Endothelial cell of umbilical vein (primary cell): ENCODE results near the gene SLC39A13. TPM values are rescaled to one million over a fixed set of nuclear protein-coding genes. Genes with fewer than 3 reads are reported as not detected.

ENCODE experiments used
- BruUV-seq: library from RNA; stranded (reverse); fragments of 400-500 nt; replicated peaks from 2 replicates; lab custom pipeline; 2021; lab: Mats Ljungman, UMichigan
- CTCF ChIA-PET: fragments of 300-600, 350-600 bp; sonication (Branson Sonifier 250); formaldehyde crosslinking; loops from one replicate; lab custom pipeline; 2021; ENCODE audit warnings: antibody characterized with exemption, inconsistent platforms; lab: Charles Lee
- POLR2A ChIA-PET: fragments of 300-600, 350-600 bp; sonication (Branson Sonifier 250); formaldehyde crosslinking; loops from one replicate; lab custom pipeline; 2021; ENCODE audit warnings: antibody characterized with exemption, inconsistent platforms; lab: Charles Lee
- DNase-seq: peaks from one replicate; pipeline ENCODE4 v3.0.0-alpha.2; 2011; ENCODE audit warnings: low read depth, low spot score
- FAIRE-seq: peaks from 2 replicates; lab custom pipeline; 2011; peaks lifted over from hg19 to GRCh38; lab: Jason Lieb, UNC
- H2AFZ ChIP-seq: 2 replicates; pipeline ENCODE4 v1.6.0; 2012; ENCODE audit warnings: low read depth, low read length, control low read depth, inconsistent platforms
- H3K27ac ChIP-seq: 2 replicates; pipeline ENCODE4 v1.5.1; 2011; ENCODE audit warnings: low read depth, mild to moderate bottlenecking, control low read depth, low read length, moderate library complexity; ENCODE audit not compliant: insufficient read depth
- H3K27me3 ChIP-seq, 2 experiments: 2 replicates each; pipeline versions ENCODE4 v1.6.0 to v1.6.1; 2011; ENCODE audit warnings: low read length in 2 of 2, mixed read lengths in 1 of 2; ENCODE audit not compliant: control insufficient read depth in 2 of 2, insufficient read depth in 2 of 2
- H3K36me3 ChIP-seq, 2 experiments: 2 replicates in 1 of 2; 3 replicates in 1 of 2; pipeline ENCODE4 v1.5.1; 2011; ENCODE audit warnings: low read length in 2 of 2, mild to moderate bottlenecking in 1 of 2, moderate library complexity in 1 of 2; ENCODE audit not compliant: control insufficient read depth in 2 of 2, insufficient read depth in 2 of 2; ENCODE audit errors: extremely low read depth in 1 of 2
- H3K4me1 ChIP-seq: 3 replicates; pipeline ENCODE4 v1.5.1; 2011; ENCODE audit warnings: mild to moderate bottlenecking, low read length; ENCODE audit not compliant: control insufficient read depth, insufficient read depth; ENCODE audit errors: extremely low read depth
- H3K4me2 ChIP-seq: 2 replicates; pipeline ENCODE4 v1.6.1; 2011; ENCODE audit warnings: low read length, control low read depth, mixed read lengths; ENCODE audit not compliant: insufficient read depth
- H3K4me3 ChIP-seq, 3 experiments: fragments of 200-600 bp in 1 of 3; sonication (generic), shearing (Covaris generic) in 1 of 3; replicated peaks in 1 of 3; 2 replicates each; pipeline ENCODE4 v1.5.1; 2011 to 2016; ENCODE audit warnings: control low read depth in 3 of 3, low read length in 3 of 3, mild to moderate bottlenecking in 2 of 3, inconsistent platforms in 1 of 3, low read depth in 1 of 3, moderate library complexity in 1 of 3; ENCODE audit not compliant: insufficient read depth in 1 of 3
- H3K79me2 ChIP-seq: 2 replicates; pipeline ENCODE4 v1.6.0; 2012; ENCODE audit warnings: low read length, inconsistent platforms; ENCODE audit not compliant: control insufficient read depth, insufficient read depth
- H3K9ac ChIP-seq: replicated peaks from 2 replicates; pipeline ENCODE3; 2011; ENCODE audit warnings: low read length, control low read depth; ENCODE audit not compliant: insufficient read depth; ENCODE audit errors: extremely low read depth
- H3K9me1 ChIP-seq: replicated peaks from 3 replicates; pipeline ENCODE4 v1.6.0; 2011; ENCODE audit warnings: mild to moderate bottlenecking, low read length; ENCODE audit not compliant: control insufficient read depth, insufficient read depth; ENCODE audit errors: extremely low read depth
- H3K9me3 ChIP-seq: replicated peaks from 2 replicates; pipeline ENCODE4 v1.5.1; 2012; ENCODE audit warnings: low read length, inconsistent platforms; ENCODE audit not compliant: control insufficient read depth, insufficient read depth
- H4K20me1 ChIP-seq: replicated peaks from 2 replicates; pipeline ENCODE3; 2011; ENCODE audit warnings: mild to moderate bottlenecking, low read length; ENCODE audit not compliant: control insufficient read depth, insufficient read depth; ENCODE audit errors: extremely low read depth
- CTCF ChIP-seq, 2 donors: IDR thresholded peaks; 1 replicate in 1 of 2; 2 replicates in 1 of 2; pipeline ENCODE4 v1.5.1; 2011; ENCODE audit warnings: low read length in 2 of 2, mild to moderate bottlenecking in 2 of 2, moderate library complexity in 2 of 2, control low read depth in 1 of 2, inconsistent platforms in 1 of 2, low read depth in 1 of 2; ENCODE audit not compliant: insufficient read depth in 1 of 2; ENCODE audit errors: extremely low read depth in 1 of 2
- EZH2 ChIP-seq: IDR thresholded peaks from 2 replicates; pipeline ENCODE4 v1.6.1; 2012; ENCODE audit warnings: borderline replicate concordance, low read depth, mild to moderate bottlenecking, moderate library complexity, low read length, inconsistent platforms; ENCODE audit not compliant: severe bottlenecking
- FOS ChIP-seq: IDR thresholded peaks from 2 replicates; pipeline ENCODE4 v1.6.1; 2011; ENCODE audit warnings: mild to moderate bottlenecking, low read length, moderate library complexity, borderline replicate concordance; ENCODE audit not compliant: insufficient read depth
- GATA2 ChIP-seq: IDR thresholded peaks from 2 replicates; pipeline ENCODE4 v1.7.0; 2011; ENCODE audit warnings: low read depth, mild to moderate bottlenecking, moderate library complexity, mixed read lengths, low read length; ENCODE audit not compliant: insufficient read length, insufficient read depth
- JUN ChIP-seq: IDR thresholded peaks from 2 replicates; pipeline ENCODE4 v1.6.1; 2011; ENCODE audit warnings: borderline replicate concordance, low read depth; ENCODE audit not compliant: insufficient read length, insufficient read depth
- MAX ChIP-seq: IDR thresholded peaks from 2 replicates; pipeline ENCODE4 v1.6.1; 2011; ENCODE audit not compliant: insufficient read depth, insufficient read length
- MYC ChIP-seq: IDR thresholded peaks from one replicate; pipeline ENCODE4 v1.6.1; 2011; ENCODE audit warnings: mild to moderate bottlenecking, low read depth, low read length
- POLR2A ChIP-seq: IDR thresholded peaks from 2 replicates; pipeline ENCODE4 v1.6.1; 2012; ENCODE audit warnings: low read depth, mild to moderate bottlenecking, control low read depth, low read length
- POLR2AphosphoS5 ChIP-seq: IDR thresholded peaks from 2 replicates; pipeline ENCODE4 v1.6.1; 2012; ENCODE audit warnings: low read depth, mild to moderate bottlenecking, control low read depth, low read length, moderate library complexity; ENCODE audit not compliant: insufficient read depth
- dilution Hi-C: fragments of 300-500 bp; cut with MboI; formaldehyde crosslinking; loops from one replicate; pipeline ENCODE4 v1.15.0; 2019; ENCODE audit warnings: low sequenced_read_pairs; ENCODE audit not compliant: extremely low pct_ligation_motif_present
- intact Hi-C: fragments of 100-400 bp; cut with micrococcal nuclease; formaldehyde crosslinking; loops from one replicate; pipeline ENCODE4 v1.10.0; 2022
- polyA plus RNA-seq, 4 experiments: library from polyadenylated mRNA; depleted of rRNA in 3 of 4; stranded (reverse) in 3 of 4; unstranded in 1 of 4; fragments of >200 nt; gene quantifications; 2 replicates each; pipeline versions ENCODE4 v1.2.1 to v1.2.3, GENCODE V29; 2011 to 2012; ENCODE audit warnings: missing spikeins in 1 of 4
- total RNA-seq: library from RNA; stranded (reverse); gene quantifications from 2 replicates; pipeline ENCODE4 v1.2.3, GENCODE V29; 2021

The SLC39A13 gene
- total and polyA plus RNA-seq, 2 donors (not counting 3 experiments of a cell fraction or from before 2014, with no cell fraction given) = 91.9 to 94.3 TPM

GRCh38 chr11:47372422-47372821 lies 36.0 kb upstream of the SLC39A13 start:
- no peaks in the 10 kb centered on the region for H3K36me3 ChIP-seq
- FAIRE-seq (no peak), DNase-seq (no peak)
- BruUV-seq = no TSS peak
- H3K4me1 ChIP-seq = peaks cover 9% of the 10 kb centered on the region
- no peak overlapping the region for H2AFZ ChIP-seq
- no peak overlapping the region for H3K4me3 ChIP-seq
- H3K27me3 ChIP-seq = peaks cover 2 to 4% of the 10 kb centered on the region in 2 experiments
- no peaks in the 10 kb centered on the region for H3K9me3 ChIP-seq
- no peak for TF ChIP-seq POLR2A
- no peak for TF ChIP-seq CTCF (IDR thresholded peaks at IDR 0.05; ENCODE audit: extremely low read depth in 1 of 2, insufficient read depth in 1 of 2, low read depth in 1 of 2, low read length in 2 of 2)
- no peak for TF ChIP-seq MAX
- no peak for TF ChIP-seq GATA2
- no peak for TF ChIP-seq EZH2
- no peak for TF ChIP-seq MYC
- TF ChIP-seq POLR2AphosphoS5 = no peak
- no peak for TF ChIP-seq FOS
- TF ChIP-seq JUN = no peak
- no peaks in the 10 kb centered on the region for H3K79me2 ChIP-seq
- CTCF ChIA-PET = interaction anchor here (1.2 to 4.7 kb wide), 5 partner anchors 17 to 76 kb away, joined by 3 to 148 read pairs (median 74); partner anchors contain the start of gene SLC39A13
- H3K9me1 ChIP-seq = no peaks in the 10 kb centered on the region
- H4K20me1 ChIP-seq = no peaks in the 10 kb centered on the region
- H3K27ac ChIP-seq = no peak overlapping the region
- intact Hi-C loops (no loop called here), dilution Hi-C loops (no loop called here)
- POLR2A ChIA-PET = no interaction called here
- no peak overlapping the region for H3K9ac ChIP-seq
- H3K4me2 ChIP-seq = no peak overlapping the region
